H9 (cell line): ENCODE results near the gene PCBP1. TPM values are rescaled to one million over a fixed set of nuclear protein-coding genes. Genes with fewer than 3 reads are reported as not detected.

Source experiments
- DNase-seq: peaks from one replicate; pipeline ENCODE4 v3.0.0-alpha.2; 2017
- H2AFZ ChIP-seq: one replicate; pipeline ENCODE4 v1.6.1; 2013; ENCODE audit warnings: mild to moderate bottlenecking, low read length, control low read depth, moderate library complexity
- H2AK5ac ChIP-seq: 2 replicates; pipeline ENCODE4 v1.6.1; 2013; ENCODE audit warnings: low read length, control low read depth, mixed read lengths; ENCODE audit not compliant: insufficient read length
- H2BK120ac ChIP-seq: one replicate; pipeline ENCODE4 v1.6.1; 2013; ENCODE audit warnings: low read depth, mild to moderate bottlenecking, low read length, control low read depth, inconsistent platforms; ENCODE audit not compliant: poor library complexity, severe bottlenecking
- H2BK12ac ChIP-seq: 2 replicates; pipeline ENCODE4 v1.6.1; 2013; ENCODE audit warnings: low read length, control low read depth, mixed read lengths, low read depth; ENCODE audit not compliant: insufficient read length
- H2BK15ac ChIP-seq: 2 replicates; pipeline ENCODE4 v1.6.1; 2013; ENCODE audit warnings: low read depth, low read length, control low read depth
- H2BK20ac ChIP-seq: one replicate; pipeline ENCODE4 v1.6.1; 2013; ENCODE audit warnings: low read depth, mild to moderate bottlenecking, low read length, control low read depth, inconsistent platforms; ENCODE audit not compliant: poor library complexity, severe bottlenecking
- H2BK5ac ChIP-seq: 2 replicates; pipeline ENCODE4 v1.6.1; 2013; ENCODE audit warnings: low read length, control low read depth, mixed read lengths; ENCODE audit not compliant: insufficient read length
- H3K14ac ChIP-seq: 2 replicates; pipeline ENCODE4 v1.6.1; 2013; ENCODE audit warnings: low read length, control low read depth; ENCODE audit not compliant: insufficient read depth
- H3K18ac ChIP-seq: 2 replicates; pipeline ENCODE4 v1.6.1; 2013; ENCODE audit warnings: low read depth, mild to moderate bottlenecking, mixed read lengths, low read length, control low read depth; ENCODE audit not compliant: insufficient read length
- H3K23ac ChIP-seq: 2 replicates; pipeline ENCODE4 v1.6.1; 2013; ENCODE audit warnings: low read length, control low read depth, mixed read lengths, low read depth; ENCODE audit not compliant: insufficient read length
- H3K23me2 ChIP-seq: 2 replicates; pipeline ENCODE4 v1.6.1; 2013; ENCODE audit warnings: low read depth, mild to moderate bottlenecking, mixed read lengths, low read length, control low read depth; ENCODE audit not compliant: insufficient read length, poor library complexity, severe bottlenecking
- H3K27ac ChIP-seq: 2 replicates; pipeline ENCODE4 v1.5.1; 2013; ENCODE audit warnings: low read length, control low read depth, mixed read lengths, low read depth; ENCODE audit not compliant: insufficient read length
- H3K27me3 ChIP-seq: 2 replicates; pipeline ENCODE4 v1.6.1; 2013; ENCODE audit warnings: low read length, control low read depth, inconsistent platforms; ENCODE audit not compliant: insufficient read depth
- H3K4ac ChIP-seq: 2 replicates; pipeline ENCODE4 v1.6.1; 2013; ENCODE audit warnings: low read depth, mild to moderate bottlenecking, control low read depth, inconsistent platforms, low read length, moderate library complexity
- H3K4me1 ChIP-seq: 2 replicates; pipeline ENCODE4 v1.6.1; 2013; ENCODE audit warnings: low read length, control low read depth, inconsistent platforms; ENCODE audit not compliant: insufficient read depth
- H3K4me2 ChIP-seq: 2 replicates; pipeline ENCODE4 v1.6.1; 2013; ENCODE audit warnings: low read length, control low read depth, mixed read lengths; ENCODE audit not compliant: insufficient read length, insufficient read depth
- H3K56ac ChIP-seq: 2 replicates; pipeline ENCODE4 v1.6.1; 2013; ENCODE audit warnings: low read depth, mild to moderate bottlenecking, mixed read lengths, low read length, control low read depth; ENCODE audit not compliant: insufficient read length
- H3K79me1 ChIP-seq: 2 replicates; pipeline ENCODE4 v1.6.1; 2013; ENCODE audit warnings: low read depth, mild to moderate bottlenecking, moderate library complexity, low read length, control low read depth, inconsistent platforms; ENCODE audit not compliant: insufficient read depth, poor library complexity, severe bottlenecking
- H3K79me2 ChIP-seq: 2 replicates; pipeline ENCODE4 v1.6.1; 2013; ENCODE audit warnings: low read length, control low read depth, inconsistent platforms; ENCODE audit not compliant: insufficient read depth
- H3K9ac ChIP-seq: 2 replicates; pipeline ENCODE4 v1.6.1; 2013; ENCODE audit warnings: low read length, control low read depth, mixed read lengths; ENCODE audit not compliant: insufficient read length; ENCODE audit errors: extremely low read depth
- H3K9me3 ChIP-seq: one replicate; pipeline ENCODE4 v1.6.1; 2013; ENCODE audit warnings: low read depth, low read length, inconsistent platforms; ENCODE audit not compliant: control insufficient read depth
- H3T11ph ChIP-seq: one replicate; pipeline ENCODE4 v1.6.1; 2013; ENCODE audit warnings: mild to moderate bottlenecking, low read length, control low read depth, inconsistent platforms
- H4K20me1 ChIP-seq: one replicate; pipeline ENCODE4 v1.6.1; 2013; ENCODE audit not compliant: control insufficient read depth, insufficient read length, insufficient read depth
- H4K5ac ChIP-seq: 2 replicates; pipeline ENCODE4 v1.6.1; 2013; ENCODE audit warnings: low read depth, mild to moderate bottlenecking, mixed read lengths, low read length, control low read depth; ENCODE audit not compliant: insufficient read length
- H4K8ac ChIP-seq: replicated peaks from 2 replicates; pipeline ENCODE4 v1.6.1; 2013; ENCODE audit warnings: low read length, control low read depth, mixed read lengths, low read depth; ENCODE audit not compliant: insufficient read length
- H4K91ac ChIP-seq: 2 replicates; pipeline ENCODE4 v1.6.1; 2013; ENCODE audit warnings: low read depth, mild to moderate bottlenecking, moderate library complexity, mixed read lengths, low read length, control low read depth; ENCODE audit not compliant: insufficient read length
- H3K27ac Mint-ChIP-seq, 3 experiments: 2 replicates in 2 of 3; 3 replicates in 1 of 3; pipeline ENCODE4 v1.8.0; 2020 to 2021; ENCODE audit warnings: mixed read lengths in 3 of 3, mild to moderate bottlenecking in 1 of 3, moderate library complexity in 1 of 3
- H3K27me3 Mint-ChIP-seq: 2 replicates; pipeline ENCODE4 v1.8.0; 2021; ENCODE audit warnings: low read depth, mild to moderate bottlenecking, moderate library complexity, mixed read lengths
- H3K36me3 Mint-ChIP-seq, 3 experiments: 2 replicates in 2 of 3; 3 replicates in 1 of 3; pipeline ENCODE4 v1.8.0; 2020 to 2021; ENCODE audit warnings: low read depth in 3 of 3, mixed read lengths in 3 of 3; ENCODE audit not compliant: insufficient read depth in 1 of 3
- H3K4me1 Mint-ChIP-seq, 2 experiments: 2 replicates each; pipeline ENCODE4 v1.8.0; 2020; ENCODE audit warnings: mixed read lengths in 2 of 2
- H3K4me3 Mint-ChIP-seq, 2 experiments: 2 replicates in 1 of 2; 3 replicates in 1 of 2; pipeline ENCODE4 v1.8.0; 2020 to 2021; ENCODE audit warnings: mild to moderate bottlenecking in 2 of 2, mixed read lengths in 2 of 2, moderate library complexity in 1 of 2
- H3K9me3 Mint-ChIP-seq, 2 experiments: 2 replicates in 1 of 2; 3 replicates in 1 of 2; pipeline ENCODE4 v1.8.0; 2020; ENCODE audit warnings: mild to moderate bottlenecking in 2 of 2, mixed read lengths in 2 of 2, moderate library complexity in 1 of 2
- CTCF ChIP-seq: fragments of 200-600 bp; sonication (generic); conservative IDR thresholded peaks from 3 replicates; pipeline ENCODE4 v1.8.0; 2021; ENCODE audit warnings: antibody characterized with exemption, mild to moderate bottlenecking
- WGBS: extraction: QIAGEN DNeasy Blood & Tissue Kit; methylation state at CpG from one replicate; pipeline ENCODE4 v1.1.7; 2013; ENCODE audit warnings: missing lambda C conversion rate, low lambda C conversion rate, mixed read lengths; ENCODE audit not compliant: insufficient read length; ENCODE audit errors: extremely low coverage; 5-methylcytosine and 5-hydroxymethylcytosine counted together
- total RNA-seq: library from RNA; stranded (reverse); gene quantifications from 2 replicates; pipeline ENCODE4 v1.2.1, GENCODE V29; 2021

PCBP1 gene
- total RNA-seq, 1 experiment from 2014 or later: 457 TPM

- no peak for DNase-seq
- WGBS: no CpG with 5 or more reads among the region's 4 CpGs
- peaks cover 4 to 6% of the 10 kb centered on the region in 2 experiments for H3K4me1 Mint-ChIP-seq
These were observed 10.8 kb downstream of the PCBP1 start for GRCh38 chr2:70098032-70098431.

More at GRCh38 chr2:70098032-70098431, 10.8 kb downstream of the PCBP1 start:
- Histone ChIP-seq H3K14ac (no peak overlapping the region), H3K4me1 (no peaks in the 10 kb centered on the region), H3K23ac (no peak overlapping the region), H3K27me3 (no peaks in the 10 kb centered on the region), H4K5ac (no peak overlapping the region), H3K23me2 (no peaks in the 10 kb centered on the region), H2BK5ac (no peak overlapping the region), H2AFZ (no peak overlapping the region), H4K8ac (no peak overlapping the region), H3K4ac (no peak overlapping the region), H4K20me1 (no peaks in the 10 kb centered on the region), H2BK20ac (no peak overlapping the region), H3K79me2 (no peaks in the 10 kb centered on the region), H3T11ph (no peak overlapping the region), H3K9me3 (no peaks in the 10 kb centered on the region), H2BK15ac (no peak overlapping the region), H3K18ac (no peak overlapping the region), H2BK120ac (no peak overlapping the region), H4K91ac (no peak overlapping the region), H3K79me1 (no peaks in the 10 kb centered on the region), H2BK12ac (no peak overlapping the region), H3K27ac (no peak overlapping the region), H3K4me2 (no peak overlapping the region), H2AK5ac (no peak overlapping the region), H3K9ac (no peak overlapping the region), H3K56ac (no peak overlapping the region)
- H3K27me3 Mint-ChIP-seq: no peaks in the 10 kb centered on the region
- no peak for TF ChIP-seq CTCF
- no peak overlapping the region for H3K27ac Mint-ChIP-seq
- no peak overlapping the region for H3K4me3 Mint-ChIP-seq
- no peaks in the 10 kb centered on the region; a peak in 1 of 7 replicates for H3K36me3 Mint-ChIP-seq
- H3K9me3 Mint-ChIP-seq: no peaks in the 10 kb centered on the region
